NCI-H446 (cell line): ENCODE results near the gene PIEZO1.

ENCODE experiments used
- DNase-seq, 2 experiments: peaks; one replicate each; lab custom pipeline; 2025; lab: John Stamatoyannopoulos, UW

The PIEZO1 gene

GRCh38 chr16:88705801-88706228 lies 79.2 kb downstream of the PIEZO1 start:
- DNase-seq, result no peak

GRCh38 chr16:88705076-88705684 lies 79.8 kb downstream of the PIEZO1 start:
- no peak for DNase-seq

- DNase-seq, result no peak
These were observed 81.3 kb downstream of the PIEZO1 start for GRCh38 chr16:88703486-88704309.

GRCh38 chr16:88702371-88703210 lies 82.4 kb downstream of the PIEZO1 start:
- DNase-seq, result no peak

- DNase-seq, result no peak
These were observed 83.2 kb downstream of the PIEZO1 start for GRCh38 chr16:88701581-88702370.

GRCh38 chr16:88700636-88701482 lies 84.2 kb downstream of the PIEZO1 start:
- DNase-seq, result no peak

- no peak for DNase-seq
These were observed 84.7 kb downstream of the PIEZO1 start for GRCh38 chr16:88700322-88700635.

GRCh38 chr16:88699180-88699579 lies 85.8 kb downstream of the PIEZO1 start:
- no peak for DNase-seq

- DNase-seq, result no peak
These were observed 86.4 kb downstream of the PIEZO1 start for GRCh38 chr16:88698646-88699045.

GRCh38 chr16:88697831-88698615 lies 87.0 kb downstream of the PIEZO1 start:
- DNase-seq, result no peak

GRCh38 chr16:88697116-88697830 lies 87.7 kb downstream of the PIEZO1 start:
- DNase-seq, result no peak

GRCh38 chr16:88696441-88696840 lies 88.6 kb downstream of the PIEZO1 start:
- DNase-seq, result no peak

- no peak for DNase-seq
These were observed 89.3 kb downstream of the PIEZO1 start for GRCh38 chr16:88695753-88696152.

GRCh38 chr16:88695218-88695617 lies 89.8 kb downstream of the PIEZO1 start:
- no peak for DNase-seq

- DNase-seq, result no peak
These were observed 90.6 kb downstream of the PIEZO1 start for GRCh38 chr16:88694221-88695087.

- no peak for DNase-seq
These were observed 91.4 kb downstream of the PIEZO1 start for GRCh38 chr16:88693420-88694177.

- DNase-seq, result no peak
These were observed 92.2 kb downstream of the PIEZO1 start for GRCh38 chr16:88692861-88693260.
